Type B pancreatic cell (in vitro differentiated cells): ENCODE measurements around the gene GNAS. TPM values are rescaled to one million over a fixed set of nuclear protein-coding genes. Genes with fewer than 3 reads are reported as not detected.
"Not testable (repeated sequence)": the region's sequence is repeated elsewhere in the genome, so short reads cannot be mapped to it uniquely, and the experiment has no call there.

Experiments used
- DNase-seq: peaks from one replicate; pipeline ENCODE4 v3.0.0; 2021; ENCODE audit warnings: mixed read lengths; ENCODE audit not compliant: unreplicated experiment; ENCODE audit errors: extremely low spot score
- H3K27ac Mint-ChIP-seq: 2 replicates; pipeline ENCODE4 v1.8.0; 2021; ENCODE audit warnings: mild to moderate bottlenecking, mixed read lengths
- H3K27me3 Mint-ChIP-seq: 2 replicates; pipeline ENCODE4 v1.8.0; 2021; ENCODE audit warnings: mixed read lengths
- H3K36me3 Mint-ChIP-seq: 2 replicates; pipeline ENCODE4 v1.8.0; 2021; ENCODE audit warnings: mixed read lengths
- H3K4me1 Mint-ChIP-seq: one replicate; pipeline ENCODE4 v1.8.0; 2021; ENCODE audit warnings: mixed read lengths; ENCODE audit not compliant: unreplicated experiment
- H3K4me3 Mint-ChIP-seq: 2 replicates; pipeline ENCODE4 v1.8.0; 2021; ENCODE audit warnings: mild to moderate bottlenecking, mixed read lengths
- H3K9me3 Mint-ChIP-seq: 2 replicates; pipeline ENCODE4 v1.8.0; 2021; ENCODE audit warnings: mixed read lengths
- microRNA-seq: library from miRNA; unstranded; fragments of <30 nt; microRNA quantifications from one replicate; pipeline ENCODE4, GENCODE V29; 2020
- total RNA-seq: library from RNA; stranded (reverse); gene quantifications from 2 replicates; pipeline ENCODE4 v1.2.1, GENCODE V29; 2021; ENCODE audit warnings: low replicate concordance
- TF ChIP-seq, protein P1 (sequence below): fragments of 200-600 bp; sonication (generic); conservative IDR thresholded peaks from 2 replicates; pipeline ENCODE4 v1.5.0; 2021; ENCODE audit warnings: antibody characterized with exemption, mild to moderate bottlenecking

Gene GNAS
- total RNA-seq, 1 donor from 2014 or later: 1,406 TPM

DNA sequence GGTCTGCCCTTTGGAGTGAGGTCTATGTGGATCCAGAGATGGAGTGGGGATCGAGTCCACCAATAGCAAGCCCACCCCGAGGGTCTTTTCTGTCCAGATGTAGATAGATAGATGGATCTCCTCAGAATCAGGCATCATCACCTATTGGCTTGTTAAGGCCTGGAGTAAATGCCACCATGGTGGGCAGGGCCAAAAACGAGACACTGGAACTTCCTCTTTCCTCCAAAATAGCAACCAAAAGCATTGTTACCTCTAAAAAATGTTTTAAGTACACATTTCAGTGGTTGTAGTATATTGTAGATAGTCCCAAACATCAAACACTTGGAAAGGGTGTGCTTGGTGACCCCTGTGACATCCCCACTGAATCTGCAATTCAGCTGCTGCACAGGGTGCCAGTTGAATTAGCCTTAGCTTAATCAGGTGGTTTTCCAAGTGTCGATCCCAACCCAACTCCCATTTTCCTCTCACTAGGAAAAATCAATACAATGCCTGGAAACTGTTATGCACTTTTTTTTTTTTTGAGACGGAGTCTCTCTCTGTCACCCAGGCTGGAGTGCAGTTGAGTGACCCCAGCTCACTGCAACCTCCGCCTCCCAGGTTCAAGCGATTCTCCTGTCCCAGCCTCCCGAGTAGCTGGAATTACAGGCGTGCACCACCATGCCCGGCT, 93.6 kb downstream of the GNAS start:
- no peak for DNase-seq
- Mint-ChIP-seq H3K4me1 (peaks cover 4% of the 10 kb centered on the region), H3K27me3 (peaks cover 3% of the 10 kb centered on the region), H3K36me3 (no peaks in the 10 kb centered on the region), H3K9me3 (peaks cover 5% of the 10 kb centered on the region), H3K4me3 (no peak overlapping the region), H3K27ac (no peak overlapping the region)
- TF ChIP-seq, protein P1, sequence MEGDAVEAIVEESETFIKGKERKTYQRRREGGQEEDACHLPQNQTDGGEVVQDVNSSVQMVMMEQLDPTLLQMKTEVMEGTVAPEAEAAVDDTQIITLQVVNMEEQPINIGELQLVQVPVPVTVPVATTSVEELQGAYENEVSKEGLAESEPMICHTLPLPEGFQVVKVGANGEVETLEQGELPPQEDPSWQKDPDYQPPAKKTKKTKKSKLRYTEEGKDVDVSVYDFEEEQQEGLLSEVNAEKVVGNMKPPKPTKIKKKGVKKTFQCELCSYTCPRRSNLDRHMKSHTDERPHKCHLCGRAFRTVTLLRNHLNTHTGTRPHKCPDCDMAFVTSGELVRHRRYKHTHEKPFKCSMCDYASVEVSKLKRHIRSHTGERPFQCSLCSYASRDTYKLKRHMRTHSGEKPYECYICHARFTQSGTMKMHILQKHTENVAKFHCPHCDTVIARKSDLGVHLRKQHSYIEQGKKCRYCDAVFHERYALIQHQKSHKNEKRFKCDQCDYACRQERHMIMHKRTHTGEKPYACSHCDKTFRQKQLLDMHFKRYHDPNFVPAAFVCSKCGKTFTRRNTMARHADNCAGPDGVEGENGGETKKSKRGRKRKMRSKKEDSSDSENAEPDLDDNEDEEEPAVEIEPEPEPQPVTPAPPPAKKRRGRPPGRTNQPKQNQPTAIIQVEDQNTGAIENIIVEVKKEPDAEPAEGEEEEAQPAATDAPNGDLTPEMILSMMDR: no peak

DNA sequence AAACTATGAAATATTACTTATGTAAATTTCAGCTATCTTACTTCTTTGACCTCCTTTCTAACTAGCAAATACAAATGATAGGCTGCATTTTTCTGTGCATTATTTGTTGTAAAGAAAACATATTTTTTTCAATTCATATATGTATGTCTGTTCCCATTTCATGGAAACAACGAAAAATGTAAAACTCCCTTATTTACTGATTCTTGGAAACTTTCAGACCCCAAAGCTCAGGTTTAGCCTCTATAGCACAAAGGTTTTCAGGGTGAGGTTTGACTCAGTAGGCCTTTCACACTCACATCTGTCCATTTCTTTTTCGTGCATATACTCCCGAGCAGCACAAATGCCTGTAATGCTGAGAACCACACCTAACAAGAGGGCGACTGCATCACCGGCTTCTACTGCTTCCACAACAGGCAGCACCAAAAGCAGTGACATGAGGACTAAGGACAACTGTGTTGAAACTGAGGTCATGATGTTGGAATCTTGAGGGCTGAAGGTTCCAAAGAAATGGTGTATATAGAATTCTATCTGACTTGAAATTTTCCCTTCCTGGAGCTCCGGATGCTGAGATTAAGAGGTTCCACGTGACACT, 95.4 kb downstream of the GNAS start:
- not testable (repeated sequence) for DNase-seq, H3K27me3 Mint-ChIP-seq, H3K36me3 Mint-ChIP-seq, H3K4me3 Mint-ChIP-seq, H3K4me1 Mint-ChIP-seq, H3K27ac Mint-ChIP-seq, H3K9me3 Mint-ChIP-seq

DNA sequence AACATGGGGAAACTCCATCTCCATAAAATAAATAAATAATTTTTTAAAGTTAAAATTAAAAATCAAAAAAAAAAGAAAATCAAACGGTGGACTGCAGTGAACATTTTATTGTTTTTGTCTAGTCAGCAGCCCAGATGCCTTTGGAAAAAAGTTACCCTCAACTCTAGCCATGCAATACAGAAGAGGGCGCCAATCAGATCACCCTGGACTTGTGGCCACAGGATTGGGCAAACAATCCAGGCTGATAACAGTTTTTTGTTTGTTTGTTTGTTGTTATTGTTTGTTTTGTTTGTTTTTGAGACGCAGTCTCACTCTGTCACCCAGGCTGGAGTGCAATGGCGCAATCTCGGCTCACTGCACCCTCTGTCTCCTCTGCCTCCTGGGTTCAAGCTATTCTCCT, 98.1 kb downstream of the GNAS start:
- peaks cover 3% of the 10 kb centered on the region for H3K9me3 Mint-ChIP-seq
- TF ChIP-seq, protein P1: no peak

DNA sequence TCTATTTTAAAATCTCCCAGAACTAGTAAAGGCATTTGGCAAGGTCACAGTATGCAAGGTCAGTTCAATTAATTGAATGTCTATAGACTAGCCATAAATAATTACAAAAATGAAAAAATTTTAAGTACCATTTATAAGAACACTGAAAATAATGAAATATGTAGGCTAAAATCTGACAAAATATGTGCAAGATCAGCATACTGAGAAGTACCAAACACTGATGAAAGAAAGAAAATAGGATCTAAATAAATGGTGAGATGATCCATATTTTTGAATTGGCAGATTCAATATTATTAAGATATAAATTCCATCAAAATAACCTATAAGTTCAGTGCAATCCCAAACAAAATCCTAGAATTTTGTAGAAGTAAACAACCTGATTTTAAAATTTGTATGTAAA, 100.5 kb downstream of the GNAS start:
- no peak overlapping the region for H3K4me3 Mint-ChIP-seq
- TF ChIP-seq, protein P1: no peak
- no peaks in the 10 kb centered on the region for H3K27me3 Mint-ChIP-seq
- H3K9me3 Mint-ChIP-seq: peaks cover 3% of the 10 kb centered on the region
- H3K27ac Mint-ChIP-seq: no peak overlapping the region
- no peaks in the 10 kb centered on the region for H3K36me3 Mint-ChIP-seq
- no peak for DNase-seq
- no peaks in the 10 kb centered on the region for H3K4me1 Mint-ChIP-seq

More for the DNA sequence above, 98.1 kb downstream of the GNAS start:
- no peak overlapping the region for H3K27ac Mint-ChIP-seq
- H3K4me3 Mint-ChIP-seq: no peak overlapping the region
- H3K36me3 Mint-ChIP-seq: no peaks in the 10 kb centered on the region
- no peaks in the 10 kb centered on the region for H3K27me3 Mint-ChIP-seq
- H3K4me1 Mint-ChIP-seq: no peaks in the 10 kb centered on the region
- DNase-seq: no peak

DNA sequence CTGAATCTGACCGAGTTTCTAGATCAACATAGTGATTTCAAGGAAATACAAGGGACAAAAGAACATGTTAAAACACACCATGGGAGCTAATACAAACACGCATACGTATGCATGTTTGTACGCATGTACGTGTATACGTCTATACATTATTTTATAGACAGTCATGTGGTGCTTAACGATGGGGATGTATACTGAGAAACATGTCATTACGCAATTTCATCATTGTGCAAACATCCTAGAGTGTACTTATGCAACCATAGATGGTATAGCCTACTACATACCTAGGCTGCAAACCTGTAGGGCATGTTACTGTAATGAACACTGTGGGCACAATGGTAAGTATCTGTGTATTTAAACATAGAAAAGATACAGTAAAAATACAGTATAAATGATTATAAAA, 103.6 kb downstream of the GNAS start:
- Mint-ChIP-seq H3K4me1 (no peaks in the 10 kb centered on the region), H3K9me3 (peaks cover 3% of the 10 kb centered on the region), H3K27me3 (no peaks in the 10 kb centered on the region), H3K36me3 (no peaks in the 10 kb centered on the region), H3K4me3 (no peak overlapping the region), H3K27ac (no peak overlapping the region)
- no peak for DNase-seq
- TF ChIP-seq, protein P1: no peak

DNA sequence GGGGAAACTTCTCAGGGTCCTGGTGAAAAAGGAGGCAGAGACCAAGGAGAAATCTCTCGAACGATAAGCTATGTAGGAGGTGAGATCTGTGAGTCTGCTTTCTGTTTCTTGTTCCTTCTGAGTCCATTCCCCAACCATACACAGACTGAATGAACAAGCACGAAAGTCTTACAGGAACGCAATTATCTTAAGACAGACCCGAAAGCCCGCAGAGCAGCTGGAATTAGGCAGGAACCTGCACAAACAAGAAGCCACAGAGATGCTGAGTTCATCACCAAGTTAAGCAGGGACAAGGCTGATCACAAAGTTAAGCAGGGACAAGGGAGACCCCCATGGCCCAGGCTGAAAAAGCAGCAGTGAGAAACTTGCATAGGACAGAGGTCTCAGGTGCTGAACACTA, 107.1 kb downstream of the GNAS start:
- H3K27ac Mint-ChIP-seq: no peak overlapping the region
- no peaks in the 10 kb centered on the region for H3K27me3 Mint-ChIP-seq
- H3K4me1 Mint-ChIP-seq: no peaks in the 10 kb centered on the region
- no peak overlapping the region for H3K4me3 Mint-ChIP-seq
- H3K9me3 Mint-ChIP-seq: no peaks in the 10 kb centered on the region
- TF ChIP-seq, protein P1: no peak
- no peaks in the 10 kb centered on the region for H3K36me3 Mint-ChIP-seq
- DNase-seq: no peak

Small RNAs within 50 kb of the gene (microRNA-seq; reads per million reads assigned to microRNA genes)
- not detected for gene MIR298

Other genes with a start within 250 kb of the GNAS start
- gene STX16, start 201.4 kb upstream of the GNAS start, total RNA-seq: 60.4 and 62.8 TPM in 2 replicates
- 21.1 and 25.0 TPM in 2 replicates for gene NPEPL1, start 159.9 kb upstream of the GNAS start, total RNA-seq
- 1.7 and 6.1 TPM in 2 replicates for gene GNAS-AS1, start 1.8 kb upstream of the GNAS start, total RNA-seq
- gene NELFCD, start 128.5 kb downstream of the GNAS start, total RNA-seq: 73.0 and 110 TPM in 2 replicates
- 71.9 and 75.9 TPM in 2 replicates for gene CTSZ, start 154.5 kb downstream of the GNAS start, total RNA-seq
- 0.46 and 0.52 TPM in 2 replicates for gene TUBB1, start 166.7 kb downstream of the GNAS start, total RNA-seq
- gene ATP5F1E, start 179.6 kb downstream of the GNAS start, total RNA-seq: 75.6 and 81.8 TPM in 2 replicates
- 45.9 and 54.9 TPM in 2 replicates for gene PRELID3B, start 190.1 kb downstream of the GNAS start, total RNA-seq